H1 (cell line): ENCODE data around the gene SRGAP2C. TPM values are rescaled to one million over a fixed set of nuclear protein-coding genes. Genes with fewer than 3 reads are reported as not detected.
"Not testable (repeated sequence)": the region's sequence is repeated elsewhere in the genome, so short reads cannot be mapped to it uniquely, and the experiment has no call there.

ENCODE experiments used
- CTCF ChIA-PET: fragments of 300-600 bp; sonication (Branson Sonifier 250); formaldehyde crosslinking; loops from one replicate; lab custom pipeline; 2021; ENCODE audit not compliant: partially characterized antibody; lab: Charles Lee
- POLR2A ChIA-PET: fragments of 300-600 bp; sonication (Branson Sonifier 250); formaldehyde crosslinking; loops from one replicate; lab custom pipeline; 2021; ENCODE audit warnings: inconsistent platforms; ENCODE audit not compliant: partially characterized antibody; lab: Charles Lee
- DNase-seq, 2 experiments: peaks; one replicate each; pipeline versions ENCODE4 v3.0.0 to v3.0.0-alpha.2; 2010 to 2022; ENCODE audit warnings: low spot score in 2 of 2, low read depth in 1 of 2, mixed read lengths in 1 of 2
- FAIRE-seq: peaks from 2 replicates; lab custom pipeline; 2011; peaks lifted over from hg19 to GRCh38; lab: Jason Lieb, UNC
- H2AFZ ChIP-seq: 2 replicates; pipeline ENCODE4 v1.8.1; 2012; ENCODE audit warnings: low read length, inconsistent platforms
- H2AK5ac ChIP-seq: 2 replicates; pipeline ENCODE4 v1.6.1; 2013; ENCODE audit warnings: low read depth, low read length
- H2BK120ac ChIP-seq: replicated peaks from 2 replicates; pipeline ENCODE3; 2013; ENCODE audit warnings: low read depth, low read length, inconsistent platforms
- H2BK12ac ChIP-seq: 2 replicates; pipeline ENCODE4 v1.6.1; 2013; ENCODE audit warnings: low read depth, low read length
- H2BK15ac ChIP-seq: 2 replicates; pipeline ENCODE4 v1.6.1; 2013; ENCODE audit warnings: low read length
- H2BK20ac ChIP-seq: 2 replicates; pipeline ENCODE4 v1.6.1; 2013; ENCODE audit warnings: low read length
- H2BK5ac ChIP-seq: 2 replicates; pipeline ENCODE4 v1.6.1; 2013; ENCODE audit warnings: low read depth, low read length
- H3K14ac ChIP-seq: 2 replicates; pipeline ENCODE4 v1.6.1; 2013; ENCODE audit warnings: inconsistent platforms; ENCODE audit not compliant: insufficient read length
- H3K18ac ChIP-seq: 2 replicates; pipeline ENCODE4 v1.6.1; 2013; ENCODE audit warnings: low read length; ENCODE audit errors: extremely low read depth
- H3K23ac ChIP-seq: 2 replicates; pipeline ENCODE4 v1.6.1; 2013; ENCODE audit warnings: inconsistent platforms; ENCODE audit not compliant: insufficient read length
- H3K23me2 ChIP-seq: 2 replicates; pipeline ENCODE4 v1.6.1; 2013; ENCODE audit warnings: low read depth, low read length
- H3K27ac ChIP-seq: 2 replicates; pipeline ENCODE4 v1.6.1; 2011; ENCODE audit warnings: low read depth, low read length, inconsistent platforms
- H3K27me3 ChIP-seq, 4 experiments: replicated peaks in 1 of 4; 1 replicate in 1 of 4; 2 replicates in 3 of 4; pipeline versions ENCODE4 v1.6.1 to v1.8.1; 2011 to 2013; ENCODE audit warnings: low read length in 3 of 4, mild to moderate bottlenecking in 3 of 4, inconsistent platforms in 2 of 4, mixed read lengths in 2 of 4, moderate library complexity in 1 of 4; ENCODE audit not compliant: control insufficient read depth in 3 of 4, insufficient read depth in 3 of 4; ENCODE audit errors: extremely low read depth in 1 of 4
- H3K36me3 ChIP-seq, 4 experiments: 2 replicates each; pipeline versions ENCODE4 v1.6.1 to v1.8.1; 2011 to 2013; ENCODE audit warnings: mild to moderate bottlenecking in 4 of 4, low read length in 3 of 4, moderate library complexity in 2 of 4, control low read depth in 1 of 4, inconsistent platforms in 1 of 4; ENCODE audit not compliant: insufficient read depth in 4 of 4, control insufficient read depth in 2 of 4
- H3K4ac ChIP-seq: replicated peaks from 2 replicates; pipeline ENCODE3; 2013; ENCODE audit warnings: low read length, low read depth, mixed read lengths, inconsistent platforms; ENCODE audit not compliant: insufficient read length
- H3K4me1 ChIP-seq, 4 experiments: replicated peaks in 1 of 4; 1 replicate in 1 of 4; 2 replicates in 3 of 4; pipeline versions ENCODE4 v1.6.1 to v1.8.1; 2011 to 2013; ENCODE audit warnings: low read length in 3 of 4, inconsistent platforms in 2 of 4, mixed read lengths in 1 of 4; ENCODE audit not compliant: insufficient read depth in 4 of 4, control insufficient read depth in 3 of 4
- H3K4me2 ChIP-seq, 2 experiments: 2 replicates each; pipeline versions ENCODE4 v1.6.1 to v1.8.1; 2011 to 2013; ENCODE audit warnings: low read depth in 2 of 2, low read length in 2 of 2, control low read depth in 1 of 2, inconsistent platforms in 1 of 2, mild to moderate bottlenecking in 1 of 2; ENCODE audit not compliant: insufficient read depth in 1 of 2
- H3K4me3 ChIP-seq, 4 experiments: fragments of 200-600, 300-600 bp in 1 of 4; sonication (generic), shearing (Covaris generic), sonication (Bioruptor Twin) in 1 of 4; 2 replicates each; pipeline versions ENCODE4 v1.5.1 to v1.8.1; 2011 to 2016; ENCODE audit warnings: low read length in 4 of 4, low read depth in 3 of 4, control low read depth in 2 of 4, inconsistent platforms in 2 of 4, mild to moderate bottlenecking in 2 of 4, mixed read lengths in 1 of 4, moderate library complexity in 1 of 4; ENCODE audit not compliant: insufficient read depth in 2 of 4; ENCODE audit errors: extremely low read depth in 1 of 4
- H3K56ac ChIP-seq: replicated peaks from 2 replicates; pipeline ENCODE3; 2013; ENCODE audit warnings: low read depth, mild to moderate bottlenecking, mixed read lengths, low read length, inconsistent platforms; ENCODE audit not compliant: insufficient read length
- H3K79me1 ChIP-seq: 2 replicates; pipeline ENCODE4 v1.6.1; 2013; ENCODE audit warnings: low read depth, low read length, control low read depth
- H3K79me2 ChIP-seq, 2 experiments: 2 replicates each; pipeline versions ENCODE4 v1.6.1 to v1.8.1; 2012 to 2013; ENCODE audit warnings: low read length in 2 of 2, mild to moderate bottlenecking in 2 of 2, inconsistent platforms in 1 of 2; ENCODE audit not compliant: insufficient read depth in 2 of 2, control insufficient read depth in 1 of 2
- H3K9ac ChIP-seq, 4 experiments: replicated peaks in 1 of 4; 1 replicate in 1 of 4; 2 replicates in 3 of 4; pipeline versions ENCODE4 v1.6.1 to v1.8.1; 2011 to 2013; ENCODE audit warnings: low read depth in 3 of 4, low read length in 3 of 4, control low read depth in 2 of 4, mild to moderate bottlenecking in 2 of 4, moderate library complexity in 2 of 4, inconsistent platforms in 1 of 4; ENCODE audit errors: extremely low read depth in 1 of 4
- H3K9me3 ChIP-seq, 2 experiments: 2 replicates each; pipeline versions ENCODE4 v1.6.1 to v1.8.1; 2012 to 2013; ENCODE audit warnings: mild to moderate bottlenecking in 2 of 2, moderate library complexity in 2 of 2, control low read depth in 1 of 2, inconsistent platforms in 1 of 2, low read depth in 1 of 2, low read length in 1 of 2, mixed read lengths in 1 of 2; ENCODE audit not compliant: insufficient read depth in 2 of 2
- H4K20me1 ChIP-seq, 2 experiments: replicated peaks in 1 of 2; 2 replicates each; pipeline versions ENCODE3 to v1.8.1; 2011 to 2013; ENCODE audit warnings: inconsistent platforms in 2 of 2, low read length in 2 of 2, mild to moderate bottlenecking in 1 of 2; ENCODE audit not compliant: insufficient read depth in 2 of 2, control insufficient read depth in 1 of 2
- H4K5ac ChIP-seq: 2 replicates; pipeline ENCODE4 v1.6.1; 2013; ENCODE audit warnings: low read length, low read depth, mixed read lengths, inconsistent platforms; ENCODE audit not compliant: insufficient read length
- H4K8ac ChIP-seq: 2 replicates; pipeline ENCODE4 v1.8.0; 2013; ENCODE audit warnings: mild to moderate bottlenecking, moderate library complexity, low read length, inconsistent platforms; ENCODE audit not compliant: insufficient read depth; ENCODE audit errors: extremely low read depth
- H4K91ac ChIP-seq: replicated peaks from 2 replicates; pipeline ENCODE3; 2013; ENCODE audit warnings: low read length, mixed read lengths, inconsistent platforms; ENCODE audit not compliant: insufficient read length
- WGBS, 2 experiments: shearing (Covaris generic) in 1 of 2; methylation state at CpG; one replicate each; pipeline versions ENCODE4 v1.1.6 to v1.1.7; 2013 to 2015; ENCODE audit warnings: low lambda C conversion rate in 2 of 2, mixed read lengths in 2 of 2, inconsistent platforms in 1 of 2, low coverage in 1 of 2, missing lambda C conversion rate in 1 of 2; ENCODE audit not compliant: insufficient replicate concordance in 2 of 2, insufficient coverage in 1 of 2, insufficient read length in 1 of 2; ENCODE audit errors: extremely low coverage in 1 of 2, missing lambda C conversion rate in 1 of 2; 5-methylcytosine and 5-hydroxymethylcytosine counted together
- polyA plus RNA-seq, 7 experiments: library from polyadenylated mRNA; depleted of rRNA in 3 of 7; stranded (reverse) in 5 of 7; unstranded in 2 of 7; fragments of >200 nt in 5 of 7; fragments of 200-250 nt in 2 of 7; gene quantifications; 1 replicate in 5 of 7; 2 replicates in 1 of 7; 4 replicates in 1 of 7; pipeline versions ENCODE4 v1.2.1 to v1.2.3, GENCODE V29; 2011 to 2013; ENCODE audit warnings: missing spikeins in 2 of 7, mixed read lengths in 2 of 7
- total RNA-seq: library from RNA; stranded (reverse); fragmentation: NEBNext Ultra II Directional; extraction: Animal tissue kit (Norgen Biotek cat#: 25700); gene quantifications from 2 replicates; pipeline ENCODE4 v1.2.1, GENCODE V29; 2021

The SRGAP2C gene
- total and polyA plus RNA-seq, 2 of the 8 experiments (the other 6 are each of a cell fraction or from before 2014, with no cell fraction given): 2.5 to 25.2 TPM

DNA sequence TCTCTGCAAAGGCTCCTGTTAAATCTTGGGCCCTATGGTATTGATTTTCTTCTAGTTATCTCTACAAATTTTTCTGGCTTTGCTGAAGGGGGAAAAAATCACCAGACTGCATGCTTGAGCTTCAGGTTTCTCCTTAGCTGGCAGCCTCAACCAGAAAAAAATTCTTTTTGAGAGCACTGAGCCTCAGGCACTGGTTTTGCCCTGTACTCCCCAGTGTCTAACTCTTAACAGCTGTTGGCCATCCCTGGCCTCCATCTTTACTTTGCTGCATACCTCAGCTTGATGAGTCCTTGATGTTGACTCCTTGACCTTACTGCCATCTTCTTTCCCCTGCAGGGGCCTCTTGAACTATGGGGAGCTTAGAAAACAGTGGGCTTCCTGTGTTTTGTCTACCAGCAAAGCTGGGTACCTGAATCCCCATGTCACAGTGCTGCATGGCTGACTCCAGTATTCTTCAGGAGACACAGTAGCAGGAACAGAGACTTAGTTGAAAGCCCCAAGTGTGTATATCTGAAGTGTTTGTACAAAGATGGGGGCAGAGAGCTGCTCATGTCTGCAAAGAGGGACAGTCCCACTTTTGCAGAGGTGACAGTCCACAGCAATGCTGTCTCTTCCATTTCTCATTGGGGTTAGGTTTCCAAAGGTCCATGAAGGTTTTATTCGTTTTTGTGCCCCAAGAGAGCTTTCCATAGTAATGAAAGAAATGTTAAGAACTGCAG is 31.1 kb downstream of the SRGAP2C start:
- H3K18ac ChIP-seq, H3K9ac ChIP-seq, H2BK120ac ChIP-seq, H3K4ac ChIP-seq, H3K56ac ChIP-seq, H2BK12ac ChIP-seq, H2AK5ac ChIP-seq, H4K8ac ChIP-seq, H4K5ac ChIP-seq, H3K27me3 ChIP-seq, H3K14ac ChIP-seq, POLR2A ChIA-PET, H3K27ac ChIP-seq, FAIRE-seq, H4K20me1 ChIP-seq, H3K23ac ChIP-seq, H2BK15ac ChIP-seq, H2AFZ ChIP-seq, H3K4me2 ChIP-seq, CTCF ChIA-PET, H3K79me1 ChIP-seq, H3K4me1 ChIP-seq, H4K91ac ChIP-seq, H2BK20ac ChIP-seq, H2BK5ac ChIP-seq, H3K9me3 ChIP-seq, H3K23me2 ChIP-seq, H3K4me3 ChIP-seq, H3K36me3 ChIP-seq, H3K79me2 ChIP-seq, DNase-seq: not testable (repeated sequence)
- WGBS, 2 experiments: 78% methylated on average over 1 of the region's 1 CpG; no CpG with 5 or more reads in 1 of the 2 experiments

- H3K4me1 ChIP-seq, H4K91ac ChIP-seq, H2BK5ac ChIP-seq, H3K4me2 ChIP-seq, H3K27ac ChIP-seq, H3K79me2 ChIP-seq, H2BK20ac ChIP-seq, H4K5ac ChIP-seq, H3K23me2 ChIP-seq, H3K4ac ChIP-seq, CTCF ChIA-PET, H3K14ac ChIP-seq, FAIRE-seq, H3K27me3 ChIP-seq, H2AFZ ChIP-seq, H2BK120ac ChIP-seq, H2BK15ac ChIP-seq, H3K36me3 ChIP-seq, H4K20me1 ChIP-seq, H3K23ac ChIP-seq, H3K56ac ChIP-seq, H2AK5ac ChIP-seq, H3K9ac ChIP-seq, H4K8ac ChIP-seq, DNase-seq, POLR2A ChIA-PET, H3K9me3 ChIP-seq, H2BK12ac ChIP-seq, H3K4me3 ChIP-seq, H3K18ac ChIP-seq, H3K79me1 ChIP-seq: not testable (repeated sequence)
- WGBS, 2 experiments: no CpG with 5 or more reads among the region's 1 CpG
These were observed 31.9 kb downstream of the SRGAP2C start for GRCh38 chr1:121216676-121217075.
